IPS-20b (cell line): ENCODE measurements around the gene RTBDN.
A peak's percentile ranks its signal among the peaks of the same experiment; 100 is the strongest.
"Not testable (repeated sequence)": the region's sequence is repeated elsewhere in the genome, so short reads cannot be mapped to it uniquely, and the experiment has no call there.

Experiments
- H3K27ac ChIP-seq: one replicate; pipeline ENCODE4 v1.5.1; 2013; ENCODE audit warnings: low read length
- H3K27me3 ChIP-seq: 2 replicates; pipeline ENCODE4 v1.6.1; 2013; ENCODE audit warnings: mild to moderate bottlenecking, low read length, inconsistent platforms; ENCODE audit not compliant: insufficient read depth
- H3K36me3 ChIP-seq: 2 replicates; pipeline ENCODE4 v1.6.1; 2013; ENCODE audit warnings: low read depth, mild to moderate bottlenecking, inconsistent platforms, low read length, moderate library complexity; ENCODE audit not compliant: insufficient read depth
- H3K4me1 ChIP-seq: 2 replicates; pipeline ENCODE4 v1.6.1; 2013; ENCODE audit warnings: mild to moderate bottlenecking, control low read depth, inconsistent platforms, low read length, moderate library complexity; ENCODE audit not compliant: insufficient read depth
- H3K4me3 ChIP-seq: 2 replicates; pipeline ENCODE4 v1.5.1; 2013; ENCODE audit warnings: mild to moderate bottlenecking, low read length, inconsistent platforms
- H3K9ac ChIP-seq: 2 replicates; pipeline ENCODE4 v1.6.1; 2013; ENCODE audit warnings: low read depth, mild to moderate bottlenecking, inconsistent platforms, low read length, moderate library complexity
- H3K9me3 ChIP-seq: 2 replicates; pipeline ENCODE4 v1.6.1; 2013; ENCODE audit warnings: mild to moderate bottlenecking, low read depth, low read length, inconsistent platforms; ENCODE audit not compliant: insufficient read depth

RTBDN gene

GRCh38 chr19:12834976-12835757, 788 bp upstream of the RTBDN start:
- no peaks in the 10 kb centered on the region for H3K36me3 ChIP-seq
- H3K9ac ChIP-seq, result no peak overlapping the region; the same call in 1 of the 2 replicates
- peaks cover 85% of the 10 kb centered on the region for H3K27me3 ChIP-seq
- H3K27ac ChIP-seq, result no peak overlapping the region
- no peaks in the 10 kb centered on the region for H3K9me3 ChIP-seq
- H3K4me1 ChIP-seq, result peaks cover 7% of the 10 kb centered on the region
- H3K4me3 ChIP-seq, result peak overlapping the region; percentile 65

GRCh38 chr19:12833738-12834565, 427 bp downstream of the RTBDN start:
- Histone ChIP-seq H3K9me3 (no peaks in the 10 kb centered on the region), H3K36me3 (no peaks in the 10 kb centered on the region), H3K27ac (no peak overlapping the region), H3K27me3 (peaks cover 85% of the 10 kb centered on the region), H3K9ac (peak overlapping the region; percentile 33; the same call in 1 of the 2 replicates), H3K4me3 (peak overlapping the region; percentile 65), H3K4me1 (peaks cover 4% of the 10 kb centered on the region; the same call in 1 of the 2 replicates)

GRCh38 chr19:12833418-12833737, 1.0 kb downstream of the RTBDN start:
- H3K9ac ChIP-seq, result no peak overlapping the region
- H3K9me3 ChIP-seq, result no peaks in the 10 kb centered on the region
- H3K4me3 ChIP-seq, result peak overlapping the region; percentile 54; the same call in 1 of the 2 replicates
- peaks cover 87% of the 10 kb centered on the region for H3K27me3 ChIP-seq
- peaks cover 4% of the 10 kb centered on the region; the same call in 1 of the 2 replicates for H3K4me1 ChIP-seq
- H3K36me3 ChIP-seq, result no peaks in the 10 kb centered on the region
- H3K27ac ChIP-seq, result no peak overlapping the region

- Histone ChIP-seq H3K4me1 (peaks cover 4% of the 10 kb centered on the region; the same call in 1 of the 2 replicates), H3K4me3 (peak overlapping the region; percentile 58; the same call in 1 of the 2 replicates), H3K9me3 (no peaks in the 10 kb centered on the region), H3K9ac (peak overlapping the region; percentile 38; the same call in 1 of the 2 replicates), H3K27ac (no peak overlapping the region), H3K27me3 (peaks cover 48% of the 10 kb centered on the region), H3K36me3 (no peaks in the 10 kb centered on the region)
Observed at GRCh38 chr19:12828494-12828893, 5.9 kb downstream of the RTBDN start.

- Histone ChIP-seq H3K9ac (no peak overlapping the region; the same call in 1 of the 2 replicates), H3K9me3 (no peaks in the 10 kb centered on the region), H3K27me3 (peaks cover 19% of the 10 kb centered on the region), H3K4me3 (peak overlapping the region; percentile 65; the same call in 1 of the 2 replicates), H3K36me3 (no peaks in the 10 kb centered on the region), H3K27ac (no peak overlapping the region), H3K4me1 (no peaks in the 10 kb centered on the region)
Observed at GRCh38 chr19:12825254-12826131, 8.9 kb downstream of the RTBDN start.

- Histone ChIP-seq H3K27ac (no peak overlapping the region), H3K36me3 (no peaks in the 10 kb centered on the region), H3K9ac (no peak overlapping the region), H3K27me3 (no peaks in the 10 kb centered on the region), H3K4me1 (no peaks in the 10 kb centered on the region), H3K9me3 (no peaks in the 10 kb centered on the region), H3K4me3 (no peak overlapping the region)
Observed at GRCh38 chr19:12821761-12822160, 12.6 kb downstream of the RTBDN start.

GRCh38 chr19:12817810-12818209, 16.6 kb downstream of the RTBDN start:
- not testable (repeated sequence) for H3K9me3 ChIP-seq, H3K27me3 ChIP-seq, H3K4me1 ChIP-seq, H3K9ac ChIP-seq, H3K27ac ChIP-seq, H3K4me3 ChIP-seq
- H3K36me3 ChIP-seq, result peaks cover 14% of the 10 kb centered on the region

- H3K27ac ChIP-seq, H3K27me3 ChIP-seq, H3K4me3 ChIP-seq: not testable (repeated sequence)
Observed at GRCh38 chr19:12817188-12817587, 17.2 kb downstream of the RTBDN start.

GRCh38 chr19:12815088-12815487, 19.3 kb downstream of the RTBDN start:
- Histone ChIP-seq H3K4me3 (no peak overlapping the region), H3K9me3 (no peaks in the 10 kb centered on the region), H3K9ac (no peak overlapping the region), H3K27ac (no peak overlapping the region), H3K36me3 (peaks cover 29% of the 10 kb centered on the region), H3K4me1 (no peaks in the 10 kb centered on the region), H3K27me3 (no peaks in the 10 kb centered on the region)

More at GRCh38 chr19:12817188-12817587, 17.2 kb downstream of the RTBDN start:
- H3K4me1 ChIP-seq, H3K9me3 ChIP-seq, H3K9ac ChIP-seq: not testable (repeated sequence)
- H3K36me3 ChIP-seq, result peaks cover 17% of the 10 kb centered on the region

GRCh38 chr19:12806242-12807081, 27.9 kb downstream of the RTBDN start, which contains the start of gene RNASEH2A:
RNASEH2A (plus strand) TSS chr19:12806584; CDS start chr19:12806674, 90 bp downstream.
- Histone ChIP-seq H3K9ac (peak within 1 kb of the TSS; percentile 86), H3K36me3 (peaks cover 23% of the 10 kb centered on the region), H3K27me3 (peaks cover 6% of the 10 kb centered on the region), H3K4me1 (no peaks in the 10 kb centered on the region), H3K27ac (peak within 1 kb of the TSS; percentile 23), H3K4me3 (peak within 1 kb of the TSS; percentile 97), H3K9me3 (no peaks in the 10 kb centered on the region)
